Measurements from ENCODE around the gene LRMDA.

LRMDA gene

DNA sequence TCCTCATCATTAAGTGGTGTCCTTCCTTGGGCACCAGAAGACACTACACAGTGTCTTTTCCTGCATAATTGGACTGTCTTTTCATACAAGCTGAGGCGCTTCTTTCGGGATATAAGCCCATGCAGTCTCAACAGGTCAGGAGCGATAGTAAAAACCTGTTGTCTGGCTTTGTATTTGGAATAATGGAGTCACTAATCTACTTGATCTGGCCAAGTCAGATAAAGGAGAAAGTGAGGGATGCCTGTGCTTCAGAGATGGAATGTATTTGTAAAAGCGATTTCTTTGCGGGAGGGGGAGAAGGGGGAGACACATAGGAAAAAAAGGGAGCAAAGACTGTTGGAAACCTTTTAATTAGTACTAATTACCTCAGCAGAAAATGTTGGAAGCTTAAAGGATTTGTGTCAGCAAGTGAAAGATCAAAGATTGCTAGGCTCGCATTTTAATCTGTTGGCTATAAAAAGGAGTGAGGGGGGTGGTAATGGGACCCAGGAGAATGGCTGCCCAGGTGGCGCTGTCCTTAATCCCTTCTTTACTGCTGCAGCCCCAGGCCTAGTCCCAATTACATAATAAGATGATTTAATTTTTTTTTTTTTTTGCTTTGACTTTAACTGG is 581.4 kb downstream of the LRMDA start:
- no peak overlapping the region for H3K27ac ChIP-seq
- TF ChIP-seq, protein P1, sequence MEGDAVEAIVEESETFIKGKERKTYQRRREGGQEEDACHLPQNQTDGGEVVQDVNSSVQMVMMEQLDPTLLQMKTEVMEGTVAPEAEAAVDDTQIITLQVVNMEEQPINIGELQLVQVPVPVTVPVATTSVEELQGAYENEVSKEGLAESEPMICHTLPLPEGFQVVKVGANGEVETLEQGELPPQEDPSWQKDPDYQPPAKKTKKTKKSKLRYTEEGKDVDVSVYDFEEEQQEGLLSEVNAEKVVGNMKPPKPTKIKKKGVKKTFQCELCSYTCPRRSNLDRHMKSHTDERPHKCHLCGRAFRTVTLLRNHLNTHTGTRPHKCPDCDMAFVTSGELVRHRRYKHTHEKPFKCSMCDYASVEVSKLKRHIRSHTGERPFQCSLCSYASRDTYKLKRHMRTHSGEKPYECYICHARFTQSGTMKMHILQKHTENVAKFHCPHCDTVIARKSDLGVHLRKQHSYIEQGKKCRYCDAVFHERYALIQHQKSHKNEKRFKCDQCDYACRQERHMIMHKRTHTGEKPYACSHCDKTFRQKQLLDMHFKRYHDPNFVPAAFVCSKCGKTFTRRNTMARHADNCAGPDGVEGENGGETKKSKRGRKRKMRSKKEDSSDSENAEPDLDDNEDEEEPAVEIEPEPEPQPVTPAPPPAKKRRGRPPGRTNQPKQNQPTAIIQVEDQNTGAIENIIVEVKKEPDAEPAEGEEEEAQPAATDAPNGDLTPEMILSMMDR (conservative IDR thresholded peaks at IDR 0.05): no peak

- no peak overlapping the region for H3K27ac ChIP-seq
- TF ChIP-seq, protein P1 (conservative IDR thresholded peaks at IDR 0.05): no peak
Measured at GRCh38 chr10:76015245-76015644, 583.8 kb downstream of the LRMDA start.

- H3K27ac ChIP-seq: no peak overlapping the region
- TF ChIP-seq, protein P1 (conservative IDR thresholded peaks at IDR 0.05): no peak
Measured at GRCh38 chr10:76017026-76017732, 585.8 kb downstream of the LRMDA start.

DNA sequence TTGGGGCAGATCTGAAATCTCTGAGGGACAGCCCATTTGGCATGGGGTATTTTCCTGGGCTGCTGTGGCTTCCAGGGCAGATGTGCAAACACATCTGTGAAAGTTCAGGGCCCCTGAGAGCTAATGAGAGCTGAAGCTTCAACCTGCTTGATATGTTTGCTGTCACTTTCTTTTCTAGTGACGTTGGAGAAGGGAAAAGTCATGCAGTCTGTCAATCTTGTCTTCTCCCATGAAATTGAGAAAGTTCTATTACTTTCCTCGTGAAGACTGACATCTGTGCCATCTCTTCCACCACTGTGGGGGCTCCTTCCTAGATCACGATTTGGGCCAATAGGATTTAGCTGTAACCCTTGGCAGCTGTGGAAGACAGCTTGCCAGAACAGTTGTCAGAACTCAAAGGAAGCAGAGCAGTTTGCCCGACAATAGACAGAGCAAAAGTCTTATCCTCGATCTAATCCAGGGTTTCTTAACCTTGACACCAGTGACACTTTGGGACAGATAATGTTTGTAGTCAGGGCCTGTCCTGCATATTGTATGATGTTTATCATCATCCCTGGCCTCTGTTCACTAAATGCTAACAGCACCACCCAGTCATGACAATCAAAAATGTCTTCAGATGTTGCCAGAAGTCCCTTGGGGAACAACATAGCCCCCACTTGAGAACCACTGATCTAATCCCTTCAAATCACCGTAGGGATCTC is 586.5 kb downstream of the LRMDA start:
- H3K27ac ChIP-seq: no peak overlapping the region
- TF ChIP-seq, protein P1 (conservative IDR thresholded peaks at IDR 0.05): no peak

DNA sequence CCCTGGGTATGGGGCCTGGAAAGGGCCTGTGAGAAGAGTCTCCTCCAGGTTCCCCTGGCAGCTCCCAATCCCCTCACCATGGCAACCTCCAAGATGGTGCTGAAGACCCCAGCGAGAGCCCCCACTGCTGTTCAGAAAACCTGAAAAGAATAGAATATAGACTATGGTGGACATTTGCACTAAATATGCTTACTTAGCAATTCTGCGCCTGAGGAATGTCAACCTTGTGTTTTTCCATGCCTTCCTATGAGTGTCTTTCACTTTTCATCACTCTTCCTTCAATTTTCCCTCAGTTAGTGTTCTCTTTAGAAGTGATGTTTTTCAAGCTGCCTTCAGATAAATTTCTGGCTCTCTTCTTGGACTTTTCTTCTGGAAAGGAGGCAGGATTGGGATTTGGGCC is 589.2 kb downstream of the LRMDA start:
- TF ChIP-seq, protein P1 (conservative IDR thresholded peaks at IDR 0.05): no peak

GRCh38 chr10:76021398-76021797 is 590.0 kb downstream of the LRMDA start:
- TF ChIP-seq, protein P1 (conservative IDR thresholded peaks at IDR 0.05): no peak
- no peak overlapping the region for H3K27ac ChIP-seq

More for the DNA sequence above, 589.2 kb downstream of the LRMDA start:
- H3K27ac ChIP-seq: no peak overlapping the region

- TF ChIP-seq, protein P1 (conservative IDR thresholded peaks at IDR 0.05): no peak
- no peak overlapping the region for H3K27ac ChIP-seq
Measured at GRCh38 chr10:76022366-76022765, 590.9 kb downstream of the LRMDA start.

Data from VCaP (cell line).